Mucosa of descending colon (tissue), 3 donors: ENCODE data around the gene OMP. TPM values are rescaled to one million over a fixed set of nuclear protein-coding genes. Genes with fewer than 3 reads are reported as not detected.

Experiments
- ATAC-seq: fragments of 200-7000 bp; cut with Tn5 transposase; one replicate; pipeline ENCODE4 v1.9.1; 2020; ENCODE audit warnings: mild to moderate bottlenecking, moderate library complexity
- DNase-seq, 3 donors: peaks; one replicate each; pipeline ENCODE4 v3.0.0-alpha.2; 2020
- H3K36me3 ChIP-seq: fragments of 200-600 bp; one replicate; pipeline ENCODE4 v1.8.0; 2021; ENCODE audit warnings: low read depth, mild to moderate bottlenecking
- H3K4me1 ChIP-seq: fragments of 200-600 bp; one replicate; pipeline ENCODE4 v1.8.0; 2021; ENCODE audit warnings: low read depth, mild to moderate bottlenecking
- H3K4me3 ChIP-seq: fragments of 200-600 bp; one replicate; pipeline ENCODE4 v1.8.0; 2021; ENCODE audit warnings: mild to moderate bottlenecking
- H3K9me3 ChIP-seq: fragments of 200-600 bp; one replicate; pipeline ENCODE4 v1.8.0; 2021; ENCODE audit warnings: mild to moderate bottlenecking
- intact Hi-C, 2 donors: fragments of 100-400 bp; cut with DNase I in 1 of 2; cut with micrococcal nuclease in 1 of 2; formaldehyde crosslinking; loops; one replicate each; pipeline versions ENCODE4 v1.11.0 to v1.11.1; 2022; cut with DNase I, micrococcal nuclease
- total RNA-seq, 3 donors: library from RNA; stranded (reverse); fragmentation: NEBNext Ultra II Directional in 2 of 3; extraction: Animal tissue kit (Norgen Biotek cat#: 25700) in 2 of 3; gene quantifications; one replicate each; pipeline versions ENCODE4 v1.2.1 to v1.2.4, GENCODE V29; 2021 to 2023
- TF ChIP-seq, protein P1 (sequence below): fragments of 200-600 bp; IDR thresholded peaks from one replicate; pipeline ENCODE4 v1.8.0; 2022; ENCODE audit warnings: antibody characterized with exemption, mild to moderate bottlenecking
- donor health status: DM: no; HTN: no; CAD: no; lungs with moderate emphysema.
- donor health status: DM: no; HTN: no; CAD: no.
- donor health status: DM: no; HTN: yes; CAD: no.

The OMP gene
- total RNA-seq, 3 donors from 2014 or later, result 10.3 to 21.1 (median 11.3) TPM

DNA sequence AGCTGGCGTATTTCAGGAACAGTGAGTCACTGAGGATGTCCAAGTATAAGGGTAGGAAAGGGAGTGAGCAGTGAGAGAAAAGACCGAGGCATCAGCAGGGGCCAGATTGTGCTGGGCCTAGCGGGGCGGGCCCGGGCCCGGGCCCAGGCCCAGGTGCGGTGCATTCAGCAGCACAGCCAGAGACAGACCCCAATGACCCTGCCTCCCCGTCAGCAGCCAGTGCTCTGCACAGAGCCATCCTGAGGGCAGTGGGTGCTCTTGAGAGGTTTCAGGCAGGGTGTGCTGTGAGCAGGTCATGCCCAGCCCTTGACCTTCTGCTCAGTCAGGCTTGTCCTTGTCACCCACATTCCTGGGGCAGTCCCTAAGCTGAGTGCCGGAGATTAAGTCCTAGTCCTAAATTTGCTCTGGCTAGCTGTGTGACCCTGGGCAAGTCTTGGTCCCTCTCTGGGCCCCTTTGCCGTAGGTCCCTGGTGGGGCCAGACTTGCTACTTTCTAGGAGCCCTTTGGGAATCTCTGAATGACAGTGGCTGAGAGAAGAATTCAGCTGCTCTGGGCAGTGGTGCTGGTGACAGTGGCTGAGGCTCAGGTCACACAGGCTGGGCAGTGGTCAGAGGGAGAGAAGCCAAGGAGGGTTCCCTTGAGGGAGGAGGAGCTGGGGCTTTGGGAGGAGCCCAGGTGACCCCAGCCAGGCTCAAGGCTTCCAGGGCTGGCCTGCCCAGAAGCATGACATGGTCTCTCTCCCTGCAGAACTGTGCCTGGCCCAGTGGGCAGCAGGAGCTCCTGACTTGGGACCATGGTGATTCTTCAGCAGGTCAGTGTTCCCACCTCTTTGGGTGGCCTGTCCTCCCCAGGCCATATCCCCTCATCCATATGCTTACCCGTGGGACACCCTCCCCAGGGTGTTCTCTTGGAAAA is 27.5 kb downstream of the OMP start:
- H3K9me3 ChIP-seq, result no peaks in the 10 kb centered on the region
- ATAC-seq (no peak), DNase-seq (peak in 1 of 3 donors; percentile 34)
- no peak overlapping the region for H3K4me3 ChIP-seq
- intact Hi-C loops, result loop anchor here in 1 of 2 donors (5.0 kb wide), 1 partner anchor 57 kb away; no protein-coding TSS in a partner anchor
- TF ChIP-seq, protein P1, sequence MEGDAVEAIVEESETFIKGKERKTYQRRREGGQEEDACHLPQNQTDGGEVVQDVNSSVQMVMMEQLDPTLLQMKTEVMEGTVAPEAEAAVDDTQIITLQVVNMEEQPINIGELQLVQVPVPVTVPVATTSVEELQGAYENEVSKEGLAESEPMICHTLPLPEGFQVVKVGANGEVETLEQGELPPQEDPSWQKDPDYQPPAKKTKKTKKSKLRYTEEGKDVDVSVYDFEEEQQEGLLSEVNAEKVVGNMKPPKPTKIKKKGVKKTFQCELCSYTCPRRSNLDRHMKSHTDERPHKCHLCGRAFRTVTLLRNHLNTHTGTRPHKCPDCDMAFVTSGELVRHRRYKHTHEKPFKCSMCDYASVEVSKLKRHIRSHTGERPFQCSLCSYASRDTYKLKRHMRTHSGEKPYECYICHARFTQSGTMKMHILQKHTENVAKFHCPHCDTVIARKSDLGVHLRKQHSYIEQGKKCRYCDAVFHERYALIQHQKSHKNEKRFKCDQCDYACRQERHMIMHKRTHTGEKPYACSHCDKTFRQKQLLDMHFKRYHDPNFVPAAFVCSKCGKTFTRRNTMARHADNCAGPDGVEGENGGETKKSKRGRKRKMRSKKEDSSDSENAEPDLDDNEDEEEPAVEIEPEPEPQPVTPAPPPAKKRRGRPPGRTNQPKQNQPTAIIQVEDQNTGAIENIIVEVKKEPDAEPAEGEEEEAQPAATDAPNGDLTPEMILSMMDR, result no peak
- no peaks in the 10 kb centered on the region for H3K36me3 ChIP-seq
- H3K4me1 ChIP-seq, result peaks cover 19% of the 10 kb centered on the region

DNA sequence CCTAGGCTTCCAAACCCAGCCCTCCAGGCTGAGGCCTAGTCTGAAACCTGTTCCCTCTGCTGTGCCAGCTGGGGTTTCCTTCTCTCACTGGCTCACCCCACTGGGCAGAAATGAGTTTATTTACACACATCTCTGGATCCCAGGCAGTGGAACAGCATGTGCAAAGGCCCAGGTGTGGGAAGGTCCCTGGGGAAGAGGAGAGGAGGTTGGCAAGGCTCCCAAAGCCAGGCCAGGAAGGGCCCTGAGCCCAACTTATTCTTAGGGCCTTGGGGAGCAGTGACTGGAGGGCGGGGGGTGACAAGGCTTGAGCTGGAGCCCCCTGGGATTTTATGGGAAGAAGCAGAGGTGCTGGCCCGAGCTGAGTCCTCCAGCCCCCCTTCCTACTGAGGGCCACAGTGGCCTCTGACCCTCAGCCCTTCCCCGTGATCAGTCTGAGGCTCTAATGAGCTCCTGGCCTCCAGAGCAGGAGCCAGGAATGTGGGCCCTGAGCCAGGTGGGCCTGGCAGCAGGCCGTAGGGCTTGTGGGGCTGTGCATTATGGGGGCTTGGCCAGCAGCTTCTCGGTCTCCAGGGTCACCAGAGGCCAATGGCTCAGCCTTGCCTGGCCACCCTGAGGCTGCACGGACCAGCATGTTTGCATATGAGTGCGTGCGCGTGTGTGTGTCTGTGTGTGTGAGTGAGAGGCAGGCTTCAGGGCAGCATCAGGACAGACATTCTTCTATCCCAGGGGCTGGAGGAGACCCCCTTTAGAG is 28.3 kb downstream of the OMP start:
- no peaks in the 10 kb centered on the region for H3K9me3 ChIP-seq
- ATAC-seq, result no peak
- intact Hi-C loops, result no loop called here
- H3K4me3 ChIP-seq, result no peak overlapping the region
- H3K36me3 ChIP-seq, result no peaks in the 10 kb centered on the region
- H3K4me1 ChIP-seq, result peaks cover 19% of the 10 kb centered on the region
- TF ChIP-seq, protein P1, result no peak
- peak in 1 of 3 donors; percentile 55 for DNase-seq

DNA sequence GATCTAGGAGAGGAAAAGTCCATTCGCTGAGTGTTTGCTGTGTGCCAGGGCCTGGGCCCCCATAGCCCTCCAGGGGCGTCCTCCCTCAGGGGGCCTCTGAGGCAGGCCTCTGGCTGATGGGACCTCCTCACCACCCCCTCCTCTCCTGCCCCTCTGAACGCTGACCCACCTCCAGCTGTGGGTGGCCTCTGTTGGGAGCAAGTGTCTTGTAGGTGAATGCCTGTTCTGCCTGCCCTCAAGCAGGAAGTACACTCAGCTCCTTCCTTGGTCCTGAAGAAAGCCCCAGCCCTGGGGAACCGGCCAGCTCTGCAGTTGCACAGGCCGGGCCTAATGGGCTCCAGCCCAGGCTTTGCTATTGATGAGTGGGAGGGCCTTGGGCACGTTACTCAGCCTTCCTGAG is 28.9 kb downstream of the OMP start:
- ATAC-seq, result no peak
- intact Hi-C loops, result no loop called here
- H3K9me3 ChIP-seq, result no peaks in the 10 kb centered on the region
- TF ChIP-seq, protein P1, result no peak
- DNase-seq, result peak in 1 of 3 donors; percentile 27
- no peak overlapping the region for H3K4me3 ChIP-seq
- peaks cover 18% of the 10 kb centered on the region for H3K4me1 ChIP-seq
- H3K36me3 ChIP-seq, result no peaks in the 10 kb centered on the region

DNA sequence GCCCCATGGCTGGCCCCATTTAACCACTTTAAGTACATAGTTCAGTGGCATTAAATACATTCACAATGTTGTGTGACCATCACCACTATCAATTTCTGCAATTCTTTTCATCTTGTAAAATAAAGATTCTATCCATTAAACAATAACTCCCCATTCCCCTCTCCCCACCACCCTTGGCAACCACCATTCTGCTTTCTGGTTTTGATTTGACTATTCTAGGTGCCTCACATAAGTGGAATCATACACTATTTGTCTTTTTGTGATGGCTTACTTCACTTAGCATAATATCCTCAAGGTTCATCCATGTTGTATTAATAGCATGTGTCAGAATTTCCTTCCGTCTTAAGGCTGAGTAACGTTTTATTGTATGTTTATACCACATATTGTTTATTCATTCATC is 32.4 kb downstream of the OMP start:
- Histone ChIP-seq H3K36me3 (no peaks in the 10 kb centered on the region), H3K9me3 (no peaks in the 10 kb centered on the region), H3K4me1 (no peaks in the 10 kb centered on the region), H3K4me3 (no peak overlapping the region)
- intact Hi-C loops, result no loop called here
- TF ChIP-seq, protein P1, result no peak
- DNase-seq (no peak), ATAC-seq (no peak)

DNA sequence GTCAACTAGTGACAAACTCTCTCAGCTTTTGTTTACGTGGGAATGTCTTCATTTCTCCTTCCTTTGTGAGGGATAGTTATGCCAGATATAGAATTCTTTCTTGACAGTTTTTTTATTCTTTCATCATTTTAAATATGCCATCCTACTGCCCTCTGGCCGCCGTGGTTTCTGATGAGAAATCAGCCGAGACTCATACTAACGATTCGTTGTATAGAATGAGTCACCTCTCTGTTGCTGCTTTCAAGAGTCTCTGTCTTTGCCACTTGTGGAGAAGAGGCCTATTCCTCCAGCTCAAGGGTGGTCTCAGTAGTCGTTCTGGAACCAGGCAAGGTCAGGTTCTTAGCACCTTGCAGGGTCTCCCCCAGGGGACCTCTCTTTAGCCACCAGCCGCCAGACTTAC is 33.4 kb downstream of the OMP start:
- no peak for ATAC-seq
- TF ChIP-seq, protein P1, result no peak

More for the DNA sequence above, 33.4 kb downstream of the OMP start:
- Histone ChIP-seq H3K4me3 (no peak overlapping the region), H3K9me3 (no peaks in the 10 kb centered on the region), H3K4me1 (no peaks in the 10 kb centered on the region), H3K36me3 (no peaks in the 10 kb centered on the region)
- intact Hi-C loops, result no loop called here
- no peak for DNase-seq
